ENCODE data around the gene ERICH6.

GRCh38 chr3:150680562-150680961 is 23.2 kb downstream of the ERICH6 start:
- no peak for TF ChIP-seq CTCF (conservative IDR thresholded peaks at IDR 0.05)
- no peak for TF ChIP-seq EZH2 (IDR thresholded peaks at IDR 0.05; ENCODE audit: low read depth)

Data from PC-9 (cell line).